Loucy (cell line): ENCODE data around the gene TACC2.

Experiments used
- CTCF ChIP-seq: fragments of 200-600 bp; sonication (generic); conservative IDR thresholded peaks from 2 replicates; pipeline ENCODE4 v1.5.1; 2014; ENCODE audit warnings: mild to moderate bottlenecking, antibody characterized with exemption, low read length
- EZH2phosphoT487 ChIP-seq: fragments of 200-600 bp; IDR thresholded peaks from 2 replicates; pipeline ENCODE4 v1.6.1; 2018; ENCODE audit warnings: antibody characterized with exemption, mild to moderate bottlenecking, moderate library complexity, borderline replicate concordance

DNA sequence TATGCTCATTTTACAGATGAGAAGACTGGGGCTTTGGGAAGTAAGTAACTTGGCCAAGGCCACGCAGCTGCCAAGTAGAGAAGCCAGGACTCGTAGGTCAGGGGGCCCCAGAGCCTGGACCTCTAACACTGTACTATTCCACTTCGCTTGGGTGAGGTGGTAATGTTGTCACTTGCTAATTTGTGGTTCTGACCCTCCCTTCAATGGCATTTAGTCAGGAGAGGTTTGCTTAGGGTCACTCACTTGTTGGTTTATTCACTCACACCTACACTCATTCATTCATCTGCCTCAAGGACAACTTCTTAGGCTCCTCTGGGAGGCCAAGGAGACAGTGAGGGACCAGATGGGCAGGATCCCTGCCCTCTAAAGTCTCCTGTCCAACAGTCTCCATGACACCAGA lies 303.4 kb downstream of the TACC2 start:
- TF ChIP-seq CTCF = no peak
- TF ChIP-seq EZH2phosphoT487 = no peak
